K562 (cell line): ENCODE measurements around the gene RAB7A. TPM values are rescaled to one million over a fixed set of nuclear protein-coding genes. Genes with fewer than 3 reads are reported as not detected.

ENCODE experiments used
- C11orf30 ChIP-seq: fragments of 450-650 bp; IDR thresholded peaks from 2 replicates; pipeline ENCODE4 v1.6.1; 2016; ENCODE audit warnings: low read depth, mild to moderate bottlenecking
- CTBP1 ChIP-seq: fragments of 450-650 bp; IDR thresholded peaks from 2 replicates; pipeline ENCODE4 v1.6.1; 2016; ENCODE audit warnings: borderline replicate concordance
- FOXJ3 ChIP-seq: sonication (generic); formaldehyde crosslinking; IDR thresholded peaks from 2 replicates; pipeline ENCODE4 v1.4.0; 2020; ENCODE audit warnings: mild to moderate bottlenecking, missing genetic modification reagents
- NUFIP1 ChIP-seq: fragments of 450-650 bp; IDR thresholded peaks from 2 replicates; pipeline ENCODE4 v1.6.1; 2018; ENCODE audit not compliant: partially characterized antibody
- PML ChIP-seq: IDR thresholded peaks from 2 replicates; pipeline ENCODE4 v1.6.1; 2012; ENCODE audit warnings: low read length, inconsistent platforms
- POLR2A ChIP-seq: fragments of 450-650 bp; conservative IDR thresholded peaks from 2 replicates; pipeline ENCODE4 v1.6.1; 2016
- SMARCB1 ChIP-seq: IDR thresholded peaks from 2 replicates; pipeline ENCODE4 v1.6.1; 2011; ENCODE audit warnings: improper control_type of control experiment, low read depth; ENCODE audit not compliant: insufficient read length
- TAL1 ChIP-seq: fragments of 450-650 bp; IDR thresholded peaks from 2 replicates; pipeline ENCODE4 v1.6.1; 2016; ENCODE audit warnings: mild to moderate bottlenecking
- TCF7L2 ChIP-seq: fragments of 150-350 bp; IDR thresholded peaks from 2 replicates; pipeline ENCODE4 v1.6.1; 2016; ENCODE audit warnings: low read depth, mild to moderate bottlenecking, low read length, moderate library complexity
- TFE3 ChIP-seq: fragments of 450-650 bp; formaldehyde crosslinking; IDR thresholded peaks from 2 replicates; pipeline ENCODE4 v1.4.0; 2020; ENCODE audit warnings: mild to moderate bottlenecking, mixed read lengths
- TSC22D4 ChIP-seq: fragments of 450-650 bp; IDR thresholded peaks from 2 replicates; pipeline ENCODE4 v1.6.1; 2016; ENCODE audit warnings: missing genetic modification characterization, missing biosample characterization, control low read depth
- ZBTB12 ChIP-seq: fragments of 250-450 bp; sonication (Bioruptor Pico); IDR thresholded peaks from 2 replicates; pipeline ENCODE4 v1.4.0; 2020
- ZNF584 ChIP-seq: fragments of 200-800 bp; sonication (Bioruptor generic); IDR thresholded peaks from 2 replicates; pipeline ENCODE4 v1.6.1; 2016; ENCODE audit warnings: low read depth, mild to moderate bottlenecking, missing genetic modification characterization, missing compliant biosample characterization
- polyA plus RNA-seq, 8 experiments: library from polyadenylated mRNA; depleted of rRNA in 4 of 8; stranded (reverse) in 5 of 8; unstranded in 3 of 8; fragments of >200 nt; fragmentation: Nextera tagmentation in 2 of 8; fragmentation: Illumina TruSeq in 1 of 8; extraction: Ambion mirVana in 2 of 8; extraction: Trizol in 1 of 8; gene quantifications; 2 replicates each; pipeline versions ENCODE4 v1.2.1 to v1.2.3, GENCODE V29; 2011 to 2014; ENCODE audit warnings: inconsistent platforms in 1 of 8, missing spikeins in 1 of 8
- total RNA-seq, 7 experiments: library from RNA; depleted of rRNA in 6 of 7; stranded (reverse); fragments of >200 nt in 6 of 7; fragmentation: Illumina TruSeq in 2 of 7; extraction: Trizol in 2 of 7; gene quantifications; 2 replicates each; pipeline versions ENCODE4 v1.2.1 to v1.2.3, GENCODE V29; 2011 to 2021; ENCODE audit warnings: low replicate concordance in 1 of 7
- TF ChIP-seq, protein P1 (sequence below): sonication (generic); formaldehyde crosslinking; IDR thresholded peaks from 2 replicates; pipeline ENCODE4 v1.8.0; 2022; ENCODE audit warnings: mild to moderate bottlenecking, missing genetic modification reagents
- TF ChIP-seq, protein P2 (sequence below), 2 experiments: fragments of 200-800 bp in 1 of 2; sonication (Bioruptor generic) in 1 of 2; sonication (generic) in 1 of 2; formaldehyde crosslinking in 1 of 2; IDR thresholded peaks in 1 of 2; conservative IDR thresholded peaks in 1 of 2; 2 replicates each; pipeline versions ENCODE4 v1.5.0 to v1.6.1; 2016 to 2020; ENCODE audit warnings: missing compliant biosample characterization in 1 of 2, missing genetic modification characterization in 1 of 2, missing genetic modification reagents in 1 of 2

RAB7A gene
- total and polyA plus RNA-seq, 9 of the 15 experiments (the other 6 are each of a cell fraction or from before 2014, with no cell fraction given) = 30.9 to 204 (median 72.8) TPM

GRCh38 chr3:128723477-128723876 is 2.5 kb upstream of the RAB7A start (continued):
- TF ChIP-seq FOXJ3 (CRISPR knock-in tag) (no peak), POLR2A (no peak), PML (no peak), TFE3 (CRISPR knock-in tag) (0 out of 2 replicates have a peak, but pooled peaks have one; percentile 12), SMARCB1 (no peak), NUFIP1 (no peak), TAL1 (0 out of 2 replicates have a peak, but pooled peaks have one; percentile 24), TSC22D4 (no peak), ZBTB12 (CRISPR knock-in tag) (no peak), ZNF584 (peak; percentile 99), C11orf30 (0 out of 2 replicates have a peak, but pooled peaks have one; percentile 11), CTBP1 (peak; percentile 23; the same call in 1 of the 2 replicates), TCF7L2 (no peak)
- TF ChIP-seq, protein P1, sequence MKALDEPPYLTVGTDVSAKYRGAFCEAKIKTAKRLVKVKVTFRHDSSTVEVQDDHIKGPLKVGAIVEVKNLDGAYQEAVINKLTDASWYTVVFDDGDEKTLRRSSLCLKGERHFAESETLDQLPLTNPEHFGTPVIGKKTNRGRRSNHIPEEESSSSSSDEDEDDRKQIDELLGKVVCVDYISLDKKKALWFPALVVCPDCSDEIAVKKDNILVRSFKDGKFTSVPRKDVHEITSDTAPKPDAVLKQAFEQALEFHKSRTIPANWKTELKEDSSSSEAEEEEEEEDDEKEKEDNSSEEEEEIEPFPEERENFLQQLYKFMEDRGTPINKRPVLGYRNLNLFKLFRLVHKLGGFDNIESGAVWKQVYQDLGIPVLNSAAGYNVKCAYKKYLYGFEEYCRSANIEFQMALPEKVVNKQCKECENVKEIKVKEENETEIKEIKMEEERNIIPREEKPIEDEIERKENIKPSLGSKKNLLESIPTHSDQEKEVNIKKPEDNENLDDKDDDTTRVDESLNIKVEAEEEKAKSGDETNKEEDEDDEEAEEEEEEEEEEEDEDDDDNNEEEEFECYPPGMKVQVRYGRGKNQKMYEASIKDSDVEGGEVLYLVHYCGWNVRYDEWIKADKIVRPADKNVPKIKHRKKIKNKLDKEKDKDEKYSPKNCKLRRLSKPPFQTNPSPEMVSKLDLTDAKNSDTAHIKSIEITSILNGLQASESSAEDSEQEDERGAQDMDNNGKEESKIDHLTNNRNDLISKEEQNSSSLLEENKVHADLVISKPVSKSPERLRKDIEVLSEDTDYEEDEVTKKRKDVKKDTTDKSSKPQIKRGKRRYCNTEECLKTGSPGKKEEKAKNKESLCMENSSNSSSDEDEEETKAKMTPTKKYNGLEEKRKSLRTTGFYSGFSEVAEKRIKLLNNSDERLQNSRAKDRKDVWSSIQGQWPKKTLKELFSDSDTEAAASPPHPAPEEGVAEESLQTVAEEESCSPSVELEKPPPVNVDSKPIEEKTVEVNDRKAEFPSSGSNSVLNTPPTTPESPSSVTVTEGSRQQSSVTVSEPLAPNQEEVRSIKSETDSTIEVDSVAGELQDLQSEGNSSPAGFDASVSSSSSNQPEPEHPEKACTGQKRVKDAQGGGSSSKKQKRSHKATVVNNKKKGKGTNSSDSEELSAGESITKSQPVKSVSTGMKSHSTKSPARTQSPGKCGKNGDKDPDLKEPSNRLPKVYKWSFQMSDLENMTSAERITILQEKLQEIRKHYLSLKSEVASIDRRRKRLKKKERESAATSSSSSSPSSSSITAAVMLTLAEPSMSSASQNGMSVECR (CRISPR knock-in tag) = no peak
- TF ChIP-seq, protein P2, sequence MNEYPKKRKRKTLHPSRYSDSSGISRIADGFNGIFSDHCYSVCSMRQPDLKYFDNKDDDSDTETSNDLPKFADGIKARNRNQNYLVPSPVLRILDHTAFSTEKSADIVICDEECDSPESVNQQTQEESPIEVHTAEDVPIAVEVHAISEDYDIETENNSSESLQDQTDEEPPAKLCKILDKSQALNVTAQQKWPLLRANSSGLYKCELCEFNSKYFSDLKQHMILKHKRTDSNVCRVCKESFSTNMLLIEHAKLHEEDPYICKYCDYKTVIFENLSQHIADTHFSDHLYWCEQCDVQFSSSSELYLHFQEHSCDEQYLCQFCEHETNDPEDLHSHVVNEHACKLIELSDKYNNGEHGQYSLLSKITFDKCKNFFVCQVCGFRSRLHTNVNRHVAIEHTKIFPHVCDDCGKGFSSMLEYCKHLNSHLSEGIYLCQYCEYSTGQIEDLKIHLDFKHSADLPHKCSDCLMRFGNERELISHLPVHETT (CRISPR knock-in tag; conservative IDR thresholded peaks at IDR 0.05 in 1 of 2, IDR thresholded peaks at IDR 0.05 in 1 of 2) = no peak
